Spleen (tissue), 11 donors: ENCODE results near the gene JSRP1. TPM values are rescaled to one million over a fixed set of nuclear protein-coding genes. Genes with fewer than 3 reads are reported as not detected.
A peak's percentile ranks its signal among the peaks of the same experiment; 100 is the strongest.

Experiments
- DNase-seq: peaks from one replicate; pipeline ENCODE4 v3.0.0-alpha.2; 2020
- H3K27ac ChIP-seq, 8 donors: fragments of 200-600 bp; sonication (generic) in 7 of 8; 1 replicate in 4 of 8; 2 replicates in 4 of 8; pipeline versions ENCODE4 v1.5.0 to v1.8.0; 2016 to 2021; ENCODE audit warnings: inconsistent platforms in 4 of 8, mild to moderate bottlenecking in 4 of 8, moderate library complexity in 1 of 8
- H3K27me3 ChIP-seq, 7 donors: fragments of 200-600 bp; sonication (generic) in 6 of 7; replicated peaks in 1 of 7; 1 replicate in 4 of 7; 2 replicates in 3 of 7; pipeline versions ENCODE4 v1.5.0 to v1.8.0; 2016 to 2021; ENCODE audit warnings: inconsistent platforms in 3 of 7, mild to moderate bottlenecking in 1 of 7
- H3K36me3 ChIP-seq, 6 donors: fragments of 200-600 bp; sonication (generic) in 5 of 6; 1 replicate in 4 of 6; 2 replicates in 2 of 6; pipeline versions ENCODE4 v1.5.0 to v1.8.0; 2016 to 2021; ENCODE audit warnings: inconsistent platforms in 2 of 6
- H3K4me1 ChIP-seq, 6 donors: fragments of 200-600 bp; sonication (generic) in 5 of 6; 1 replicate in 3 of 6; 2 replicates in 3 of 6; pipeline versions ENCODE4 v1.5.0 to v1.8.0; 2016 to 2021; ENCODE audit warnings: inconsistent platforms in 3 of 6
- H3K4me3 ChIP-seq, 8 donors: fragments of 200-600 bp; sonication (generic) in 7 of 8; 1 replicate in 4 of 8; 2 replicates in 4 of 8; pipeline versions ENCODE4 v1.5.0 to v1.8.0; 2016 to 2021; ENCODE audit warnings: inconsistent platforms in 4 of 8, mild to moderate bottlenecking in 4 of 8, moderate library complexity in 2 of 8
- H3K9me3 ChIP-seq, 8 donors: fragments of 200-600 bp; sonication (generic) in 7 of 8; 1 replicate in 4 of 8; 2 replicates in 4 of 8; pipeline versions ENCODE4 v1.5.0 to v1.8.0; 2016 to 2021; ENCODE audit warnings: inconsistent platforms in 4 of 8
- CTCF ChIP-seq, 11 experiments: fragments of 200-600 bp in 7 of 11; fragments of 450-650 bp in 4 of 11; sonication (generic) in 4 of 11; IDR thresholded peaks in 8 of 11; conservative IDR thresholded peaks in 3 of 11; 1 replicate in 7 of 11; 2 replicates in 4 of 11; pipeline versions ENCODE4 v1.4.0 to v1.8.0; 2016 to 2021; ENCODE audit warnings: antibody characterized with exemption in 11 of 11, inconsistent platforms in 4 of 11, mild to moderate bottlenecking in 1 of 11
- POLR2A ChIP-seq, 3 donors: fragments of 450-650 bp; IDR thresholded peaks; one replicate each; pipeline ENCODE4 v1.5.1; 2017; ENCODE audit warnings: antibody characterized with exemption in 3 of 3, mild to moderate bottlenecking in 1 of 3
- POLR2AphosphoS5 ChIP-seq, 3 donors: sonication (generic); formaldehyde crosslinking; IDR thresholded peaks; one replicate each; pipeline ENCODE4 v1.5.1; 2017; ENCODE audit warnings: antibody characterized with exemption in 3 of 3
- WGBS, 5 donors: extraction: QIAGEN DNeasy Blood & Tissue Kit in 3 of 5; methylation state at CpG; one replicate each; pipeline versions ENCODE4 v1.1.5 to v1.1.7; 2013 to 2018; 5-methylcytosine and 5-hydroxymethylcytosine counted together
- intact Hi-C: fragments of 100-400 bp; cut with DNase I; formaldehyde crosslinking; loops from one replicate; pipeline ENCODE4 v1.15.0; 2023; ENCODE audit warnings: low total_unique reads
- polyA plus RNA-seq, 3 donors: library from polyadenylated mRNA; stranded (reverse); fragments of 200-250 nt; gene quantifications; one replicate each; pipeline ENCODE4 v1.2.1, GENCODE V29; 2013
- total RNA-seq, 7 donors: library from RNA; depleted of rRNA in 3 of 7; stranded (reverse); fragments of >200 nt in 3 of 7; fragmentation: NEBNext Ultra II Directional in 4 of 7; extraction: Animal tissue kit (Norgen Biotek cat#: 25700) in 4 of 7; gene quantifications; one replicate each; pipeline versions ENCODE4 v1.1.0 to v1.2.1, GENCODE V29; 2016 to 2021
- donor health status: healthy with polysubstance abuse.
- donor health status: DM: no; HTN: no; CAD: no; lungs with moderate emphysema.
- donor health status: DM: no; HTN: no; CAD: no.
- donor health status: Bipolar disorder and iron deficiency.
- donor health status: healthy.
- donor health status: DM: no; HTN: no; CAD: no.
- donor health status: DM: yes; HTN: yes; CAD: no.

The JSRP1 gene
- total and polyA plus RNA-seq, 10 donors, result 1.2 to 4.8 (median 3.1) TPM

GRCh38 chr19:2228157-2229030 lies 27.8 kb downstream of the JSRP1 start:
- Histone ChIP-seq H3K36me3 (peaks cover 0 to 100% (median 78%) of the 10 kb centered on the region in 6 donors), H3K27ac (peak overlapping the region in 5 of 8 donors; percentile 20 to 70 (median 59)), H3K9me3 (no peaks in the 10 kb centered on the region), H3K27me3 (no peaks in the 10 kb centered on the region), H3K4me3 (peak overlapping the region in 1 of 8 donors; percentile 25), H3K4me1 (peaks cover 0 to 65% (median 17%) of the 10 kb centered on the region in 6 donors)
- WGBS, 5 donors, result 91 to 95% (median 95%) methylated on average over 32 to 48 of the region's 48 CpGs
- intact Hi-C loops, result no loop called here
- DNase-seq, result no peak
- TF ChIP-seq POLR2A (IDR thresholded peaks at IDR 0.05) (no peak), POLR2AphosphoS5 (IDR thresholded peaks at IDR 0.05) (peak in 1 of 3 donors; percentile 54)

- peak; percentile 88 for DNase-seq
- 80 to 93% (median 88%) methylated on average over 50 to 67 of the region's 67 CpGs for WGBS, 5 donors
- H3K9me3 ChIP-seq, result no peaks in the 10 kb centered on the region
- H3K27ac ChIP-seq, result peak overlapping the region in 5 of 8 donors; percentile 20 to 70 (median 59)
- no peaks in the 10 kb centered on the region for H3K27me3 ChIP-seq
- intact Hi-C loops, result no loop called here
- peak overlapping the region in 1 of 8 donors; percentile 25 for H3K4me3 ChIP-seq
- H3K4me1 ChIP-seq, result peaks cover 0 to 65% (median 17%) of the 10 kb centered on the region in 6 donors
- H3K36me3 ChIP-seq, result peaks cover 0 to 100% (median 77%) of the 10 kb centered on the region in 6 donors
- no peak for TF ChIP-seq POLR2A (IDR thresholded peaks at IDR 0.05)
- TF ChIP-seq POLR2AphosphoS5 (IDR thresholded peaks at IDR 0.05), result peak in 2 of 3 donors; percentile 59 to 63
Measured at GRCh38 chr19:2227415-2228156, 28.6 kb downstream of the JSRP1 start.

- peak in 2 of 3 donors; percentile 5 to 15 for TF ChIP-seq POLR2AphosphoS5 (IDR thresholded peaks at IDR 0.05)
- no peak for TF ChIP-seq CTCF (IDR thresholded peaks at IDR 0.05 in 8 of 11, conservative IDR thresholded peaks at IDR 0.05 in 3 of 11)
- Histone ChIP-seq H3K4me1 (peaks cover 0 to 65% (median 15%) of the 10 kb centered on the region in 6 donors), H3K27ac (peak overlapping the region in 4 of 8 donors; percentile 56 to 70 (median 64)), H3K9me3 (no peaks in the 10 kb centered on the region), H3K36me3 (peaks cover 0 to 100% (median 81%) of the 10 kb centered on the region in 6 donors), H3K27me3 (no peaks in the 10 kb centered on the region), H3K4me3 (peak overlapping the region in 1 of 8 donors; percentile 25)
- WGBS, 5 donors, result 95 to 97% (median 96%) methylated on average over 39 to 53 of the region's 53 CpGs
- intact Hi-C loops, result no loop called here
- no peak for DNase-seq
Measured at GRCh38 chr19:2226840-2227360, 29.3 kb downstream of the JSRP1 start.

GRCh38 chr19:2226051-2226839 lies 30.0 kb downstream of the JSRP1 start:
- Histone ChIP-seq H3K4me3 (no peak overlapping the region), H3K9me3 (no peaks in the 10 kb centered on the region), H3K36me3 (peaks cover 0 to 100% (median 83%) of the 10 kb centered on the region in 6 donors), H3K27ac (no peak overlapping the region), H3K4me1 (peaks cover 0 to 63% (median 15%) of the 10 kb centered on the region in 6 donors), H3K27me3 (no peaks in the 10 kb centered on the region)
- no peak for DNase-seq
- intact Hi-C loops, result no loop called here
- WGBS, 5 donors, result 93 to 96% (median 94%) methylated on average over 36 to 59 of the region's 59 CpGs
- TF ChIP-seq POLR2A (IDR thresholded peaks at IDR 0.05) (no peak), POLR2AphosphoS5 (IDR thresholded peaks at IDR 0.05) (peak in 2 of 3 donors; percentile 9 to 37)
